HepG2 (cell line): ENCODE measurements around the gene NODAL. TPM values are rescaled to one million over a fixed set of nuclear protein-coding genes. Genes with fewer than 3 reads are reported as not detected.

Experiments
- ATAC-seq: fragments of 200-7000 bp; cut with Tn5 transposase; 3 replicates; pipeline ENCODE4 v1.9.1; 2020; ENCODE audit warnings: mild to moderate bottlenecking, moderate library complexity
- BruUV-seq: library from RNA; stranded (reverse); fragments of 400-500 nt; replicated peaks from 2 replicates; lab custom pipeline; 2021; lab: Mats Ljungman, UMichigan
- CTCF ChIA-PET: fragments of 300-600 bp; formaldehyde crosslinking; extraction: SDS; loops from one replicate; lab custom pipeline; 2021; ENCODE audit warnings: low total read pairs, inconsistent platforms, low intra/inter-chr PET ratio; lab: Yijun Ruan, JAX
- POLR2A ChIA-PET: fragments of 350-600 bp; sonication (Branson Sonifier 250); formaldehyde crosslinking; loops from one replicate; lab custom pipeline; 2020; ENCODE audit warnings: antibody characterized with exemption, inconsistent platforms; lab: Yijun Ruan, JAX
- DNase-seq: peaks from one replicate; pipeline ENCODE4 v3.0.0-alpha.2; 2015; ENCODE audit warnings: low spot score
- FAIRE-seq: peaks from 3 replicates; lab custom pipeline; 2011; peaks lifted over from hg19 to GRCh38; lab: Jason Lieb, UNC
- H2AFZ ChIP-seq: one replicate; pipeline ENCODE4 v1.6.1; 2011; ENCODE audit warnings: low read length, inconsistent platforms
- H3K27ac ChIP-seq: fragments of 300-600 bp; 3 replicates; pipeline ENCODE4 v1.8.0; 2011; ENCODE audit warnings: mixed run types, mild to moderate bottlenecking, mixed read lengths, low read length, inconsistent platforms; ENCODE audit not compliant: insufficient read depth; ENCODE audit errors: extremely low read length
- H3K27me3 ChIP-seq, 2 experiments: fragments of 200-600 bp in 1 of 2; 2 replicates in 1 of 2; 3 replicates in 1 of 2; pipeline versions ENCODE4 v1.6.0 to v1.8.0; 2011; ENCODE audit warnings: low read length in 2 of 2, mild to moderate bottlenecking in 2 of 2, moderate library complexity in 2 of 2, inconsistent platforms in 1 of 2; ENCODE audit not compliant: insufficient read depth in 2 of 2, control insufficient read depth in 1 of 2
- H3K36me3 ChIP-seq, 2 experiments: fragments of 200-600 bp in 1 of 2; replicated peaks in 1 of 2; 2 replicates in 1 of 2; 3 replicates in 1 of 2; pipeline versions ENCODE4 v1.5.1 to v1.8.0; 2011; ENCODE audit warnings: low read length in 2 of 2, inconsistent platforms in 1 of 2; ENCODE audit not compliant: insufficient read depth in 2 of 2, control insufficient read depth in 1 of 2
- H3K4me1 ChIP-seq: 2 replicates; pipeline ENCODE4 v1.5.1; 2012; ENCODE audit warnings: low read length, inconsistent platforms; ENCODE audit not compliant: insufficient read depth
- H3K4me2 ChIP-seq: 2 replicates; pipeline ENCODE4 v1.6.0; 2011; ENCODE audit warnings: low read depth, low read length, inconsistent platforms
- H3K4me3 ChIP-seq, 3 experiments: fragments of 200-600 bp in 1 of 3; sonication (generic), shearing (Covaris generic) in 1 of 3; replicated peaks in 1 of 3; 2 replicates each; pipeline ENCODE4 v1.5.1; 2011 to 2016; ENCODE audit warnings: low read length in 3 of 3, inconsistent platforms in 2 of 3, low read depth in 2 of 3, mild to moderate bottlenecking in 2 of 3, control low read depth in 1 of 3, mixed read lengths in 1 of 3; ENCODE audit not compliant: insufficient read depth in 1 of 3
- H3K79me2 ChIP-seq: one replicate; pipeline ENCODE4 v1.6.1; 2011; ENCODE audit warnings: low read length, inconsistent platforms; ENCODE audit not compliant: insufficient read depth
- H3K9ac ChIP-seq: 2 replicates; pipeline ENCODE4 v1.6.0; 2011; ENCODE audit warnings: mild to moderate bottlenecking, low read depth, low read length, inconsistent platforms; ENCODE audit not compliant: insufficient read depth
- H3K9me3 ChIP-seq: 2 replicates; pipeline ENCODE4 v1.5.1; 2012; ENCODE audit warnings: mild to moderate bottlenecking, low read length
- H4K20me1 ChIP-seq: 2 replicates; pipeline ENCODE4 v1.6.0; 2011; ENCODE audit warnings: inconsistent platforms, mild to moderate bottlenecking, low read length, moderate library complexity; ENCODE audit not compliant: insufficient read depth
- ATF7 ChIP-seq, 2 experiments: fragments of 450-650 bp in 1 of 2; sonication (generic) in 1 of 2; formaldehyde crosslinking in 1 of 2; IDR thresholded peaks; 2 replicates each; pipeline versions ENCODE4 v1.4.0 to v1.6.1; 2016 to 2020; ENCODE audit warnings: antibody characterized with exemption in 1 of 2, mild to moderate bottlenecking in 1 of 2, missing genetic modification reagents in 1 of 2
- ATM ChIP-seq: fragments of 450-650 bp; IDR thresholded peaks from 2 replicates; pipeline ENCODE4 v1.7.1; 2017; ENCODE audit warnings: mild to moderate bottlenecking, borderline replicate concordance
- ISL2 ChIP-seq: sonication (generic); formaldehyde crosslinking; IDR thresholded peaks from 2 replicates; pipeline ENCODE4 v1.5.0; 2020; ENCODE audit warnings: missing genetic modification reagents
- KMT2A ChIP-seq: sonication (generic); formaldehyde crosslinking; IDR thresholded peaks from 2 replicates; pipeline ENCODE4 v1.4.0; 2020; ENCODE audit warnings: missing genetic modification reagents
- NFIC ChIP-seq: IDR thresholded peaks from 2 replicates; pipeline ENCODE4 v1.6.1; 2012; ENCODE audit warnings: mild to moderate bottlenecking, low read length, inconsistent platforms
- POLR2AphosphoS2 ChIP-seq: IDR thresholded peaks from 2 replicates; pipeline ENCODE4 v1.6.1; 2011; ENCODE audit warnings: low read depth, low read length, improper control_type of control experiment
- RBM39 ChIP-seq: fragments of 200-400 bp; formaldehyde crosslinking; IDR thresholded peaks from one replicate; pipeline ENCODE4 v1.6.1; 2018; ENCODE audit warnings: antibody characterized with exemption, mild to moderate bottlenecking, low read depth, low read length; ENCODE audit not compliant: poor library complexity, severe bottlenecking
- REXO4 ChIP-seq: sonication (generic); formaldehyde crosslinking; IDR thresholded peaks from 2 replicates; pipeline ENCODE4 v1.8.0; 2022; ENCODE audit warnings: missing genetic modification reagents, mild to moderate bottlenecking, borderline replicate concordance
- SALL1 ChIP-seq: sonication (generic); formaldehyde crosslinking; IDR thresholded peaks from 2 replicates; pipeline ENCODE4 v1.8.0; 2022; ENCODE audit warnings: mild to moderate bottlenecking, missing genetic modification reagents
- SP1 ChIP-seq, 2 experiments: fragments of 450-650 bp in 1 of 2; sonication (generic) in 1 of 2; formaldehyde crosslinking in 1 of 2; IDR thresholded peaks; 2 replicates each; pipeline versions ENCODE4 v1.4.0 to v1.6.1; 2016 to 2020; ENCODE audit warnings: missing genetic modification reagents in 1 of 2
- YY1 ChIP-seq: IDR thresholded peaks from 2 replicates; pipeline ENCODE4 v1.6.1; 2011; ENCODE audit warnings: low read length, low read depth, moderate library complexity, mild to moderate bottlenecking; ENCODE audit not compliant: insufficient read depth, insufficient replicate concordance
- ZFYVE20 ChIP-seq: sonication (generic); formaldehyde crosslinking; IDR thresholded peaks from 2 replicates; pipeline ENCODE4 v1.8.0; 2023; ENCODE audit warnings: low read depth, mild to moderate bottlenecking, moderate library complexity, missing genetic modification reagents, borderline replicate concordance
- ZNF180 ChIP-seq: sonication (generic); formaldehyde crosslinking; IDR thresholded peaks from 2 replicates; pipeline ENCODE4 v1.4.0; 2020; ENCODE audit warnings: low read depth, missing genetic modification reagents, borderline replicate concordance
- ZNF274 ChIP-seq: sonication (generic); formaldehyde crosslinking; IDR thresholded peaks from 2 replicates; pipeline ENCODE4 v1.5.1; 2020; ENCODE audit warnings: mild to moderate bottlenecking, missing genetic modification reagents
- ZNF3 ChIP-seq: IDR thresholded peaks from 2 replicates; pipeline ENCODE4 v1.7.0; 2017; ENCODE audit warnings: inconsistent platforms
- ZNF7 ChIP-seq: IDR thresholded peaks from 2 replicates; pipeline ENCODE4 v1.6.1; 2016; ENCODE audit warnings: missing biosample characterization, missing genetic modification reagents
- WGBS: methylation state at CpG from one replicate; pipeline ENCODE4 v1.1.6; 2017; ENCODE audit warnings: low lambda C conversion rate; 5-methylcytosine and 5-hydroxymethylcytosine counted together
- in situ Hi-C: cut with HindIII; loops from 2 replicates; pipeline ENCODE4 v1.10.0; 2017; ENCODE audit warnings: low pct_unique_long_range_greater_than_20kb; ENCODE audit not compliant: extremely low pct_ligation_motif_present
- intact Hi-C: fragments of 100-400 bp; cut with micrococcal nuclease; formaldehyde crosslinking; loops from one replicate; pipeline ENCODE4 v1.10.0; 2022; ENCODE audit not compliant: unreplicated experiment
- polyA plus RNA-seq, 8 experiments: library from polyadenylated mRNA; depleted of rRNA in 3 of 8; stranded (reverse) in 7 of 8; unstranded in 1 of 8; fragments of >200 nt; fragmentation: Illumina TruSeq in 4 of 8; extraction: Trizol in 4 of 8; gene quantifications; 2 replicates each; pipeline versions ENCODE4 v1.2.1 to v1.2.3, GENCODE V29; 2011 to 2016; ENCODE audit warnings: low read depth in 4 of 8, missing spikeins in 1 of 8, mixed read lengths in 1 of 8; ENCODE audit not compliant: insufficient read depth in 1 of 8
- total RNA-seq, 5 experiments: library from RNA; depleted of rRNA; stranded (reverse); fragments of >200 nt; fragmentation: Illumina TruSeq; extraction: Trizol; gene quantifications; 2 replicates each; pipeline ENCODE4 v1.2.3, GENCODE V29; 2016; ENCODE audit warnings: low read depth in 1 of 5
- TF ChIP-seq, protein P1 (sequence below): sonication (generic); formaldehyde crosslinking; IDR thresholded peaks from 2 replicates; pipeline ENCODE4 v1.4.0; 2020; ENCODE audit warnings: missing genetic modification reagents, mild to moderate bottlenecking, borderline replicate concordance

The NODAL gene
- total and polyA plus RNA-seq, 2 of the 13 experiments (the other 11 are each of a cell fraction or from before 2014, with no cell fraction given) = not detected

DNA sequence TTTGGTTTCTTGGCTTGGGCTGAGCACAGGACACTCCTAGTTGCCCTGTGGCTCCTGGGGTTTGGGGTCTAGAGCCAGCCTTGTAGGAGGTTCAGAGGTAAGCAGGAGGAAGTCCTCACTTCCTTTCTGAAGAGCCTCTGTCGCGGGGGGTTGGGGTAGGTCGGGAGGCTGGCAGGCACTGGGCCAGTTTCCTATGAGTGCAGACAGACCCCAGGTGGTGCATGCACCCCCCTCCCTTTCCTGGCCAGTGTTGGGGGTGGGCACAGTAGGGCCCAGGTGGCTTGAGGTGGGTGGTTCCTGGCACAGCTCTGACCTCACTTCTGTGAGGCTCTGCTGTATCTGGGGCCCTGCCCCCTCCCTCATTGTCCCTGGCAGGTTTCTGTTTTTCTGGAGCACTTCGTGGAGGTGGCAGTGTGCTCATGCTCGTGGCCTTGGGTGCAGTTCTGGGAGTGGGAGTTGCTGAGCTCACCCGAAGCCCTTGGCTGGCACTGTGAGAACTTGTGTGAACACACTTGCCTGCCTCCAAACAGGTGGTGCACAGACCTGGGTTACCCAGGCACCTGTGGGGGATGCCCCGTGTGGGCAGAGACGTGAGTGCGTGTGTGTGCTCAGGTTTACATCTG lies 38.9 kb upstream of the NODAL start:
- no peak overlapping the region for H3K9ac ChIP-seq
- CTCF ChIA-PET = no interaction called here
- no peak overlapping the region for H3K4me2 ChIP-seq
- no peak for TF ChIP-seq ZNF274 (CRISPR knock-in tag)
- TF ChIP-seq KMT2A (CRISPR knock-in tag) = no peak
- TF ChIP-seq ATM = no peak
- TF ChIP-seq YY1 = no peak
- TF ChIP-seq NFIC = no peak
- no peak for TF ChIP-seq SALL1 (CRISPR knock-in tag)
- no peak for TF ChIP-seq ATF7 (IDR thresholded peaks at IDR 0.05)
- TF ChIP-seq ATF7 (CRISPR knock-in tag; IDR thresholded peaks at IDR 0.05) = no peak
- no peak for TF ChIP-seq ZFYVE20 (CRISPR knock-in tag)
- TF ChIP-seq ZNF3 (CRISPR knock-in tag) = no peak
- no peak for TF ChIP-seq ZNF7 (CRISPR knock-in tag)
- no peak for TF ChIP-seq POLR2AphosphoS2
- TF ChIP-seq, protein P1, sequence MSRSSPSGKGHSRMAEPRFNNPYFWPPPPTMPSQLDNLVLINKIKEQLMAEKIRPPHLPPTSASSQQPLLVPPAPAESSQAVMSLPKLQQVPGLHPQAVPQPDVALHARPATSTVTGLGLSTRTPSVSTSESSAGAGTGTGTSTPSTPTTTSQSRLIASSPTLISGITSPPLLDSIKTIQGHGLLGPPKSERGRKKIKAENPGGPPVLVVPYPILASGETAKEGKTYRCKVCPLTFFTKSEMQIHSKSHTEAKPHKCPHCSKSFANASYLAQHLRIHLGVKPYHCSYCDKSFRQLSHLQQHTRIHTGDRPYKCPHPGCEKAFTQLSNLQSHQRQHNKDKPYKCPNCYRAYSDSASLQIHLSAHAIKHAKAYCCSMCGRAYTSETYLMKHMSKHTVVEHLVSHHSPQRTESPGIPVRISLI (CRISPR knock-in tag) = no peak
- no peak for TF ChIP-seq RBM39
- no peak for TF ChIP-seq ISL2 (CRISPR knock-in tag)
- TF ChIP-seq SP1 (IDR thresholded peaks at IDR 0.05) = no peak
- no peak for TF ChIP-seq SP1 (CRISPR knock-in tag; IDR thresholded peaks at IDR 0.05)
- no peak for TF ChIP-seq ZNF180 (CRISPR knock-in tag)
- TF ChIP-seq REXO4 (CRISPR knock-in tag) = no peak
- TF ChIP-seq, all 625 proteins: peak for 0
- Histone ChIP-seq H3K4me3 (no peak overlapping the region), H3K79me2 (no peaks in the 10 kb centered on the region), H3K27me3 (peaks cover 7 to 68% of the 10 kb centered on the region in 2 experiments), H2AFZ (no peak overlapping the region), H4K20me1 (no peaks in the 10 kb centered on the region), H3K36me3 (no peaks in the 10 kb centered on the region), H3K4me1 (peaks cover 15% of the 10 kb centered on the region), H3K27ac (no peak overlapping the region), H3K9me3 (no peaks in the 10 kb centered on the region)
- ATAC-seq (no peak), DNase-seq (no peak), FAIRE-seq (no peak)
- POLR2A ChIA-PET = no interaction called here
- 23% methylated on average over 7 of the region's 9 CpGs for WGBS
- in situ Hi-C loops (no loop called here), intact Hi-C loops (no loop called here)
- BruUV-seq = no TSS peak
